Fibroblast of pulmonary artery (primary cell): ENCODE results near the gene CAMK1D.

Experiments
- DNase-seq: peaks from one replicate; pipeline ENCODE4 v3.0.0-alpha.2; 2010; ENCODE audit warnings: low read depth
- H3K4me3 ChIP-seq: replicated peaks from 2 replicates; pipeline ENCODE4 v1.5.1; 2011; ENCODE audit warnings: low read depth, mild to moderate bottlenecking, control low read depth, low read length, moderate library complexity
- TF ChIP-seq, protein P1 (sequence below): IDR thresholded peaks from 2 replicates; pipeline ENCODE4 v1.5.1; 2011; ENCODE audit warnings: mild to moderate bottlenecking, control low read depth, low read length, inconsistent platforms; ENCODE audit errors: missing control alignments

Gene CAMK1D

DNA sequence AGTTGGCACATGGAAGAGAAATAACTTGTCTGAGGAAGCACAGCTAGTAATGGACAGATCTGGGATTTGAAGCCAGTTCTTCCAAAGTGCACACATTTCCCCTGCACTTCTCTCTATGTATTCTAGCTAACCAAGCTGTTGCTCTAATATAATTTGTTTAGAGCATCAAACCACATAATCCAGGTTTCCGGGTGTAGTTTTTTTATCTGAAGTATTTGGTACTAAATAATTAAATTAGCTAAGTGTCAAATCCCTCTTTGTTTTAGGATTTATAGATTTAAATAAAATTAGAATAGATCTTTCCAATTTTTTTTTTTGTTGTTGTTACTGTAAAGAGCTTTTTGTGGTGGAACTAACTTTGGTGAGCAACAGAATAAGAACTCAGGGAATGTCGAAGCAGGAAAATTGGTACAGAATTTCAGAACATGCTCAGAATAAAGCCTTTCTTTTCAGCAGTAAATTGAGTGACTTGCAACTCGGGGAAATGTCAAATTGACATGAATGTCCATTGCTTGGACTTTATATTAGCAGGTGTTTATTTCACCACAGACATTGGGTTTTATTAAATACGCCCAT is 33.7 kb downstream of the CAMK1D start:
- DNase-seq, result no peak
- TF ChIP-seq, protein P1, sequence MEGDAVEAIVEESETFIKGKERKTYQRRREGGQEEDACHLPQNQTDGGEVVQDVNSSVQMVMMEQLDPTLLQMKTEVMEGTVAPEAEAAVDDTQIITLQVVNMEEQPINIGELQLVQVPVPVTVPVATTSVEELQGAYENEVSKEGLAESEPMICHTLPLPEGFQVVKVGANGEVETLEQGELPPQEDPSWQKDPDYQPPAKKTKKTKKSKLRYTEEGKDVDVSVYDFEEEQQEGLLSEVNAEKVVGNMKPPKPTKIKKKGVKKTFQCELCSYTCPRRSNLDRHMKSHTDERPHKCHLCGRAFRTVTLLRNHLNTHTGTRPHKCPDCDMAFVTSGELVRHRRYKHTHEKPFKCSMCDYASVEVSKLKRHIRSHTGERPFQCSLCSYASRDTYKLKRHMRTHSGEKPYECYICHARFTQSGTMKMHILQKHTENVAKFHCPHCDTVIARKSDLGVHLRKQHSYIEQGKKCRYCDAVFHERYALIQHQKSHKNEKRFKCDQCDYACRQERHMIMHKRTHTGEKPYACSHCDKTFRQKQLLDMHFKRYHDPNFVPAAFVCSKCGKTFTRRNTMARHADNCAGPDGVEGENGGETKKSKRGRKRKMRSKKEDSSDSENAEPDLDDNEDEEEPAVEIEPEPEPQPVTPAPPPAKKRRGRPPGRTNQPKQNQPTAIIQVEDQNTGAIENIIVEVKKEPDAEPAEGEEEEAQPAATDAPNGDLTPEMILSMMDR, result no peak
- H3K4me3 ChIP-seq, result no peak overlapping the region

GRCh38 chr10:12384906-12385305 is 35.6 kb downstream of the CAMK1D start:
- TF ChIP-seq, protein P1, result no peak
- no peak for DNase-seq
- H3K4me3 ChIP-seq, result no peak overlapping the region

DNA sequence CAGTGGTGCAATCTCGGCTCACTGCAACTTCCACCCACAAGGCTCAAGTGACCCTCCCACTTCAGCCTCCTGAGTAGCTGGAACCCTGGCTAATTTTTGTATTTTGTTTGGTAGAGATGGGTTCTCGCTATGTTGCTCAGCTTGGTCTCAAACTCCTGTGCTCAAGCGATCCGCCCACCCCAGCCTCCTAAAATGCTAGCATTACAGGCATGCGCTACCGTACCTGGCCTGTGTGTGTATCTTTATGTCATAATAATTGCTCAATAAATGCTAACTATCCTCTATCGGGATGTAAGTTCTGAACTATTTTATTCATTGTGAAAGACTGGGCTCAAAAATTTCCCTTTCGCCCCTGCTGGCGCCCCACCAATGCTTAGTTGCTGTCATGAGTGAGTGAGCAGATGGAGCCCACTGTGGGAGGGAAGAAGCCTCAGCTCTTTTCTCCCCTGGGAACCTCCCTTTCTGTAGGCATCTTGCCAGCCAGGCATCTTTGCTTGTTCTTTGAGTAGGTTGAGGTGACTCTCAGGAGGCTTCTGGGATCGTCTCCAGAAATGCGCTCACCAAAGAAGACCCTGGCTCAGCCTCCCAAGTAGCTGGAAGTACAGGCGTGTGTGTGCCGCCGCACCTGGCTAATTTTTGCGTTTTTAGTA is 38.3 kb downstream of the CAMK1D start:
- H3K4me3 ChIP-seq, result no peak overlapping the region
- TF ChIP-seq, protein P1, result no peak
- DNase-seq, result no peak

DNA sequence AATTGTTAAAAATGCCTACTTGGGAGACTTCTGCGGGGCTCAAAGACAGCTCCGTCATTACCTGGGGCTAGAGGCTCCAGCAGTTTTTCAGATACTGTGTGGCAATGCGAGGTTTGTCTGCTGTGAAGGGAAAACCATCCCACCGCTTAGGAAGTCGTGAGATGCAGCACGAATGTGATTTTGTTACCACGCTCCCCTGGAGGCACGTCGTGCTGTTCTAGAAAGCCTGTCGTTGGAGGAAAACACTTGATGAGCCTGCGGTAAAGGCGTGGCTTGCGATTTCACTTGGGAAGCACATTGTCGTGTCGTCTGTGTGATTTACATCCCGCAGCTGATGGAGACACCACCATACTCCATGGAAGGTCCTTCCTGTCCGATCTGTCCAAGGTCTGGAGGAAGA is 39.3 kb downstream of the CAMK1D start:
- DNase-seq, result no peak
- TF ChIP-seq, protein P1, result no peak
- H3K4me3 ChIP-seq, result no peak overlapping the region

DNA sequence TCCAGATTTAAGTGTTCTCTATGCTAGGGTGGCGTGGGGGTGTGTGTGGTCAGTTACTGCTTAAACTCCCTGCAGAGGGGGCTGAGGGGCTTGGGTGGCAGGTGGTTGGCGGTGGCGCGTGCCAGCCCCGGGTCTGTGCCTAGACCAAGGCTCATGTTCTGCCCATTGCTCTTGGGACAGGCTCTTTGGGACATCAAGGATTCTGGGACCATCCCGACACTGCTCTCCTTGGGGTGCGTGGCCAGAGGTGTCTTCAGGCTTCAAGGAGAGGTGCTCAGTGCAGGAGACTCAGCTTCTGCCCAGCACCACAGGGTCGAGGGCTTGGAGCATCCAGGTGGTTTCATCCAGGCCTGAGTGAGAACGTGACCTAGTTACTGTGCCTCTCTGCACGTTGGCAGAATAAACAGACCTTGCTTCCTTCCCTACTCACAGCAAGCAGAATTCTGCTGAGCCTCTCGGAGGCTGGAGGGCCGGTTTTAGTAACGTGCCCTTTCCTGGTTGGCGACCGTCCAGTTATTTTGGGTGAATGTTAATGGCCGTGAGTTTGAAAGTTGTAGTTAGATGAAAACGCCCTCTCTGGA is 39.9 kb downstream of the CAMK1D start:
- no peak for DNase-seq
- no peak overlapping the region for H3K4me3 ChIP-seq
- TF ChIP-seq, protein P1, result no peak

GRCh38 chr10:12390733-12391132 is 41.4 kb downstream of the CAMK1D start:
- H3K4me3 ChIP-seq, result no peak overlapping the region
- TF ChIP-seq, protein P1, result no peak
- no peak for DNase-seq
